HEK293 (cell line): ENCODE results near the gene GPR161.

Experiments used
- CTCF ChIA-PET: fragments of 350-600 bp; formaldehyde crosslinking; extraction: SDS; loops from one replicate; lab custom pipeline; 2021; ENCODE audit warnings: antibody characterized with exemption; lab: Yijun Ruan, JAX
- POLR2A ChIA-PET: fragments of 300-600 bp; formaldehyde crosslinking; extraction: SDS; loops from one replicate; lab custom pipeline; 2020; ENCODE audit warnings: antibody characterized with exemption, inconsistent platforms; lab: Yijun Ruan, JAX
- H3K27ac ChIP-seq: fragments of 200-500 bp; sonication (Bioruptor generic); 2 replicates; pipeline ENCODE4 v1.5.1; 2014; ENCODE audit warnings: low read depth, low read length, control low read depth, inconsistent platforms; ENCODE audit errors: extremely low read depth
- H3K36me3 ChIP-seq, 2 experiments: fragments of 200-500 bp in 1 of 2; sonication (Bioruptor generic) in 1 of 2; 1 replicate in 1 of 2; 2 replicates in 1 of 2; pipeline ENCODE4 v1.5.1; 2014 to 2017; ENCODE audit warnings: inconsistent platforms in 2 of 2, low read length in 2 of 2; ENCODE audit not compliant: control insufficient read depth in 2 of 2, insufficient read depth in 1 of 2
- H3K4me1 ChIP-seq: fragments of 200-500 bp; sonication (Bioruptor generic); 2 replicates; pipeline ENCODE4 v1.5.1; 2014; ENCODE audit warnings: mild to moderate bottlenecking, low read length, inconsistent platforms; ENCODE audit not compliant: control insufficient read depth, insufficient read depth
- H3K4me3 ChIP-seq: 2 replicates; pipeline ENCODE4 v1.5.1; 2011; ENCODE audit warnings: low read depth, mild to moderate bottlenecking, control low read depth, low read length, moderate library complexity
- H3K9me3 ChIP-seq: fragments of 200-500 bp; sonication (Bioruptor generic); 2 replicates; pipeline ENCODE4 v1.5.1; 2014; ENCODE audit warnings: low read depth, low read length, inconsistent platforms; ENCODE audit not compliant: control insufficient read depth, insufficient read depth
- KLF8 ChIP-seq: fragments of 450-650 bp; formaldehyde crosslinking; IDR thresholded peaks from 2 replicates; pipeline ENCODE4 v1.5.1; 2016; ENCODE audit warnings: missing biosample characterization, missing genetic modification characterization
- PRDM1 ChIP-seq: fragments of 450-650 bp; formaldehyde crosslinking; IDR thresholded peaks from 2 replicates; pipeline ENCODE4; 2016; ENCODE audit warnings: missing biosample characterization, missing genetic modification characterization
- SP3 ChIP-seq: fragments of 450-650 bp; formaldehyde crosslinking; IDR thresholded peaks from 2 replicates; pipeline ENCODE4 v1.5.1; 2016; ENCODE audit warnings: missing biosample characterization, missing genetic modification characterization
- TRIM28 ChIP-seq: IDR thresholded peaks from 2 replicates; pipeline ENCODE4 v1.6.1; 2011; ENCODE audit warnings: low read length, control low read depth, borderline replicate concordance
- YY1 ChIP-seq: fragments of 450-650 bp; formaldehyde crosslinking; IDR thresholded peaks from 2 replicates; pipeline ENCODE4 v1.5.1; 2018; ENCODE audit warnings: missing biosample characterization, missing genetic modification characterization
- ZBTB17 ChIP-seq: fragments of 450-650 bp; formaldehyde crosslinking; IDR thresholded peaks from 2 replicates; pipeline ENCODE4 v1.5.1; 2016; ENCODE audit warnings: missing biosample characterization, missing genetic modification characterization
- ZNF214 ChIP-seq: fragments of 450-650 bp; formaldehyde crosslinking; IDR thresholded peaks from 2 replicates; pipeline ENCODE4 v1.5.1; 2017; ENCODE audit warnings: missing biosample characterization, mild to moderate bottlenecking, missing genetic modification characterization, borderline replicate concordance
- ZNF311 ChIP-seq: fragments of 450-650 bp; formaldehyde crosslinking; IDR thresholded peaks from 2 replicates; pipeline ENCODE4 v1.5.1; 2017; ENCODE audit warnings: missing biosample characterization, missing genetic modification characterization, borderline replicate concordance
- ZNF366 ChIP-seq: fragments of 450-650 bp; formaldehyde crosslinking; conservative IDR thresholded peaks from 2 replicates; pipeline ENCODE4 v1.5.1; 2016; ENCODE audit warnings: missing biosample characterization, missing genetic modification characterization
- ZNF473 ChIP-seq: fragments of 450-650 bp; formaldehyde crosslinking; IDR thresholded peaks from 2 replicates; pipeline ENCODE4 v1.5.1; 2017; ENCODE audit warnings: missing biosample characterization, missing genetic modification characterization
- ZNF558 ChIP-seq: fragments of 450-650 bp; formaldehyde crosslinking; IDR thresholded peaks from 2 replicates; pipeline ENCODE4 v1.5.1; 2016; ENCODE audit warnings: missing biosample characterization, missing genetic modification characterization
- ZNF585B ChIP-seq: fragments of 450-650 bp; formaldehyde crosslinking; IDR thresholded peaks from 2 replicates; pipeline ENCODE4 v1.5.1; 2016; ENCODE audit warnings: missing biosample characterization, missing genetic modification characterization
- ZNF623 ChIP-seq: fragments of 450-650 bp; formaldehyde crosslinking; IDR thresholded peaks from 2 replicates; pipeline ENCODE4 v1.5.1; 2016; ENCODE audit warnings: missing biosample characterization, missing genetic modification characterization
- ZNF624 ChIP-seq: fragments of 450-650 bp; formaldehyde crosslinking; IDR thresholded peaks from 2 replicates; pipeline ENCODE4 v1.5.1; 2017; ENCODE audit warnings: missing biosample characterization, missing genetic modification characterization
- ZNF654 ChIP-seq: fragments of 450-650 bp; formaldehyde crosslinking; IDR thresholded peaks from 2 replicates; pipeline ENCODE4 v1.5.1; 2016; ENCODE audit warnings: low read depth, missing biosample characterization, missing genetic modification characterization
- ZNF660 ChIP-seq: fragments of 450-650 bp; IDR thresholded peaks from 2 replicates; pipeline ENCODE4 v1.5.1; 2018; ENCODE audit warnings: missing biosample characterization, mild to moderate bottlenecking, missing genetic modification characterization
- ZNF664 ChIP-seq: fragments of 450-650 bp; formaldehyde crosslinking; IDR thresholded peaks from 2 replicates; pipeline ENCODE4 v1.5.1; 2016; ENCODE audit warnings: missing biosample characterization, missing genetic modification characterization
- ZNF76 ChIP-seq: fragments of 450-650 bp; formaldehyde crosslinking; IDR thresholded peaks from 2 replicates; pipeline ENCODE4; 2016; ENCODE audit warnings: low read depth, missing biosample characterization, missing genetic modification characterization, borderline replicate concordance
- ZSCAN30 ChIP-seq: fragments of 450-650 bp; IDR thresholded peaks from 2 replicates; pipeline ENCODE4 v1.5.1; 2018; ENCODE audit warnings: missing biosample characterization, mild to moderate bottlenecking, missing genetic modification characterization, moderate library complexity
- TF ChIP-seq, protein P1 (sequence below): fragments of 450-650 bp; formaldehyde crosslinking; conservative IDR thresholded peaks from 2 replicates; pipeline ENCODE4 v1.5.1; 2016; ENCODE audit warnings: low read depth, missing biosample characterization, missing genetic modification characterization
- TF ChIP-seq, protein P2 (sequence below): fragments of 450-650 bp; formaldehyde crosslinking; IDR thresholded peaks from 2 replicates; pipeline ENCODE4 v1.5.1; 2016; ENCODE audit warnings: missing biosample characterization, missing genetic modification characterization
- TF ChIP-seq, protein P3 (sequence below): fragments of 450-650 bp; formaldehyde crosslinking; IDR thresholded peaks from 2 replicates; pipeline ENCODE4 v1.5.0; 2017; ENCODE audit warnings: missing biosample characterization, missing genetic modification characterization, borderline replicate concordance
- TF ChIP-seq, protein P4 (sequence below): IDR thresholded peaks from 2 replicates; pipeline ENCODE4 v1.6.1; 2011; ENCODE audit warnings: mild to moderate bottlenecking, low read depth, low read length, borderline replicate concordance

The GPR161 gene

DNA sequence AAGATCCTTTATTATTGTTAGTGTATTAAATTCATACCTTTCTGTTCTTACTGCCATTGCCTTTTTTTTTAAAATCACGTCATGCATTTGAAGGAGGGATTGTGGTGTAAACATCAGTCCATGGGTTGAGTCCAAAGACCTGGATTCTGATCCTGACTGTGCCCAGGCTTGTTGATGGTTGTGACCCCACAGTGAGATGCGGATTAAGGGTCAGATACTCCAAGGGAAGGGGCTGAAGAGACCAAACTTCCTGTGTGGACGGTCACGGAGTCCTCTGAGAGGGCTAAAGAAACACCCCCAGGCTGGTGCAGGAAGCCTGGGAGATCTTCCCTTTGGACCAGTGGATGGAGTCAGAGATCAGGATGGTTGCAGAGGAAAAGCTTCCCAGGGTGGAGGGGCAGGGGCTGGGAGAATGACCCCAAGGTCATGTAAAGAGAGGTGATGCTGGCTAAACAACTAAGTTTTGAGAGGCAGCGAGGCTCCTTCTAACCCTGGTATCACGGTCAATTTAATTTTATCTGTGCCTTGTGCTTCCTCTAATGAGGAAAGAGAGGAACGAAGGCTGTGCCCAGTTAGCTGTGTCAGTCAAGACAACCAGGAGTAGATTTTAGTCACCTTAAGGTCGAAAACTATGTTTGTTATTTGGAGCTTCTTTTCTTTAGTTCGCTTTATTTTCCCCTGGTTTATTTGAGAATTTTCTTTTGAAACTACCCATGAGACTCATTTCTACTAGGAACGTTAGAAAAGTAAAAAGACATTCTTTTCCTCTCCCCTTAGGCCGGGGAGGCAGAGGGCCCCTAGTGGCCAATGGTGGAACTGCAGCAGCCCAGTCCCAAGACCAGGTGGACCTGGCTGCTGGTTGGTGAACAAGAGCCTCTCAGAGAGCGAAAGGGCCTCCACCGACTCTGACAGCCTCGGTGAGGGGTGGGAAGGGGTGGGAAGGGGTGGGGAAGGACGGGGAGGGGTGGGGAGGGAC, 8.7 kb upstream of the GPR161 start:
- POLR2A ChIA-PET: interaction anchor here (1.2 kb wide), 1 partner anchor 9 kb away, joined by 4 read pairs; the partner anchor contains the start of gene GPR161
- Histone ChIP-seq H3K9me3 (no peaks in the 10 kb centered on the region), H3K36me3 (no peaks in the 10 kb centered on the region), H3K4me1 (peaks cover 4% of the 10 kb centered on the region)
- CTCF ChIA-PET: interaction anchor here (0.6 to 2.9 kb wide), 24 partner anchors 9 to 146 kb away, joined by 3 to 11 read pairs (median 4); partner anchors contain the start of gene GPR161
- TF ChIP-seq PRDM1: peak; percentile 58; the same call in 1 of the 2 replicates
- 0 out of 2 replicates have a peak, but pooled peaks have one; percentile 17 for TF ChIP-seq SP3 (tag by site-specific recombination)
- TF ChIP-seq, protein P1, sequence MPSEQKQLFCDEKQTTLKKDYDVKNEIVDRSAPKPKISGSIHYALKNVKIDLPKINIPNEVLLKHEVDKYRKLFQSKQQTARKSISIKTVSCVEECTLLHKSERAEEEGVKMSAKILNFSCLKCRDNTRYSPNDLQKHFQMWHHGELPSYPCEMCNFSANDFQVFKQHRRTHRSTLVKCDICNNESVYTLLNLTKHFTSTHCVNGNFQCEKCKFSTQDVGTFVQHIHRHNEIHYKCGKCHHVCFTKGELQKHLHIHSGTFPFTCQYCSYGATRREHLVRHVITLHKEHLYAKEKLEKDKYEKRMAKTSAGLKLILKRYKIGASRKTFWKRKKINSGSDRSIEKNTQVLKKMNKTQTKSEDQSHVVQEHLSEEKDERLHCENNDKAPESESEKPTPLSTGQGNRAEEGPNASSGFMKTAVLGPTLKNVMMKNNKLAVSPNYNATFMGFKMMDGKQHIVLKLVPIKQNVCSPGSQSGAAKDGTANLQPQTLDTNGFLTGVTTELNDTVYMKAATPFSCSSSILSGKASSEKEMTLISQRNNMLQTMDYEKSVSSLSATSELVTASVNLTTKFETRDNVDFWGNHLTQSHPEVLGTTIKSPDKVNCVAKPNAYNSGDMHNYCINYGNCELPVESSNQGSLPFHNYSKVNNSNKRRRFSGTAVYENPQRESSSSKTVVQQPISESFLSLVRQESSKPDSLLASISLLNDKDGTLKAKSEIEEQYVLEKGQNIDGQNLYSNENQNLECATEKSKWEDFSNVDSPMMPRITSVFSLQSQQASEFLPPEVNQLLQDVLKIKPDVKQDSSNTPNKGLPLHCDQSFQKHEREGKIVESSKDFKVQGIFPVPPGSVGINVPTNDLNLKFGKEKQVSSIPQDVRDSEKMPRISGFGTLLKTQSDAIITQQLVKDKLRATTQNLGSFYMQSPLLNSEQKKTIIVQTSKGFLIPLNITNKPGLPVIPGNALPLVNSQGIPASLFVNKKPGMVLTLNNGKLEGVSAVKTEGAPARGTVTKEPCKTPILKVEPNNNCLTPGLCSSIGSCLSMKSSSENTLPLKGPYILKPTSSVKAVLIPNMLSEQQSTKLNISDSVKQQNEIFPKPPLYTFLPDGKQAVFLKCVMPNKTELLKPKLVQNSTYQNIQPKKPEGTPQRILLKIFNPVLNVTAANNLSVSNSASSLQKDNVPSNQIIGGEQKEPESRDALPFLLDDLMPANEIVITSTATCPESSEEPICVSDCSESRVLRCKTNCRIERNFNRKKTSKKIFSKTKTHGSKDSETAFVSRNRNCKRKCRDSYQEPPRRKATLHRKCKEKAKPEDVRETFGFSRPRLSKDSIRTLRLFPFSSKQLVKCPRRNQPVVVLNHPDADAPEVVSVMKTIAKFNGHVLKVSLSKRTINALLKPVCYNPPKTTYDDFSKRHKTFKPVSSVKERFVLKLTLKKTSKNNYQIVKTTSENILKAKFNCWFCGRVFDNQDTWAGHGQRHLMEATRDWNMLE (tag by site-specific recombination): 0 out of 2 replicates have a peak, but pooled peaks have one; percentile 12
- TF ChIP-seq ZNF660 (tag by site-specific recombination): 0 out of 2 replicates have a peak, but pooled peaks have one; percentile 46
- no peak for TF ChIP-seq ZSCAN30 (tag by site-specific recombination)
- TF ChIP-seq ZNF366: 0 out of 2 replicates have a peak, but pooled peaks have one; percentile 23
- TF ChIP-seq ZBTB17 (tag by site-specific recombination): 0 out of 2 replicates have a peak, but pooled peaks have one; percentile 38
- peak; percentile 12 for TF ChIP-seq ZNF654 (tag by site-specific recombination)
- TF ChIP-seq, protein P2, sequence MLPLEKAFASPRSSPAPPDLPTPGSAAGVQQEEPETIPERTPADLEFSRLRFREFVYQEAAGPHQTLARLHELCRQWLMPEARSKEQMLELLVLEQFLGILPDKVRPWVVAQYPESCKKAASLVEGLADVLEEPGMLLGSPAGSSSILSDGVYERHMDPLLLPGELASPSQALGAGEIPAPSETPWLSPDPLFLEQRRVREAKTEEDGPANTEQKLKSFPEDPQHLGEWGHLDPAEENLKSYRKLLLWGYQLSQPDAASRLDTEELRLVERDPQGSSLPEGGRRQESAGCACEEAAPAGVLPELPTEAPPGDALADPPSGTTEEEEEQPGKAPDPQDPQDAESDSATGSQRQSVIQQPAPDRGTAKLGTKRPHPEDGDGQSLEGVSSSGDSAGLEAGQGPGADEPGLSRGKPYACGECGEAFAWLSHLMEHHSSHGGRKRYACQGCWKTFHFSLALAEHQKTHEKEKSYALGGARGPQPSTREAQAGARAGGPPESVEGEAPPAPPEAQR (tag by site-specific recombination): no peak
- TF ChIP-seq, all 188 proteins: peak for 7
- no peak overlapping the region for H3K27ac ChIP-seq
- H3K4me3 ChIP-seq: no peak overlapping the region

DNA sequence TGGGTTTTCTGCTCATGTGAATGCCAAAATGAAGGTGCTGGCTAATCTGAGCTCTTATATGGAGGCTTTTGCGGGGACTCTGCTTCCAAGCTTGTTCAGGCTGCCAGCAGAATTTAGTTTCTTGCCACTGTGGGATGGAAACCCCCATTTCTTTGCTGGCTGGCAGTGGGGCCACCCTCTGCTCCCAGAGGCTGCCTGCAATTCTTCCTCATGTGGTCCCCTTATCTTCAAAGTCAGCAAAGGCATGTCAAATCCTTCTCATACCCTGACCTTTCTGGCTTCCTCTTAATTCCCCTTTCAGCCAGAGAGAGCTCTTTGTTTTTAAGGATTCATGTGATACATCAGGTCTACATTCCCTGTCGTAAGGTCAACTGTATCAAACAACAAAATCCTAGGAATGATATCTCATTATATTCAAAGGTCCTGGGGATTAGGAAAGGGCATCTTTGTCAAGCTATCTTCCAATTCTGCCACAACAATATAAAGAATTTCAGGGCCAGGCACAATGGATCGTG, 5.2 kb upstream of the GPR161 start:
- POLR2A ChIA-PET: no interaction called here
- no peak for TF ChIP-seq ZNF76
- no peak for TF ChIP-seq TRIM28
- TF ChIP-seq, protein P3, sequence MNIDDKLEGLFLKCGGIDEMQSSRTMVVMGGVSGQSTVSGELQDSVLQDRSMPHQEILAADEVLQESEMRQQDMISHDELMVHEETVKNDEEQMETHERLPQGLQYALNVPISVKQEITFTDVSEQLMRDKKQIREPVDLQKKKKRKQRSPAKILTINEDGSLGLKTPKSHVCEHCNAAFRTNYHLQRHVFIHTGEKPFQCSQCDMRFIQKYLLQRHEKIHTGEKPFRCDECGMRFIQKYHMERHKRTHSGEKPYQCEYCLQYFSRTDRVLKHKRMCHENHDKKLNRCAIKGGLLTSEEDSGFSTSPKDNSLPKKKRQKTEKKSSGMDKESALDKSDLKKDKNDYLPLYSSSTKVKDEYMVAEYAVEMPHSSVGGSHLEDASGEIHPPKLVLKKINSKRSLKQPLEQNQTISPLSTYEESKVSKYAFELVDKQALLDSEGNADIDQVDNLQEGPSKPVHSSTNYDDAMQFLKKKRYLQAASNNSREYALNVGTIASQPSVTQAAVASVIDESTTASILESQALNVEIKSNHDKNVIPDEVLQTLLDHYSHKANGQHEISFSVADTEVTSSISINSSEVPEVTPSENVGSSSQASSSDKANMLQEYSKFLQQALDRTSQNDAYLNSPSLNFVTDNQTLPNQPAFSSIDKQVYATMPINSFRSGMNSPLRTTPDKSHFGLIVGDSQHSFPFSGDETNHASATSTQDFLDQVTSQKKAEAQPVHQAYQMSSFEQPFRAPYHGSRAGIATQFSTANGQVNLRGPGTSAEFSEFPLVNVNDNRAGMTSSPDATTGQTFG (tag by site-specific recombination): no peak
- no peak for TF ChIP-seq ZNF664 (tag by site-specific recombination)
- TF ChIP-seq ZNF214: no peak
- TF ChIP-seq ZNF311 (tag by site-specific recombination): no peak
- TF ChIP-seq YY1 (tag by site-specific recombination): no peak
- no peak for TF ChIP-seq ZNF558 (tag by site-specific recombination)
- no peak for TF ChIP-seq ZNF623 (tag by site-specific recombination)
- TF ChIP-seq ZNF624 (tag by site-specific recombination): no peak
- no peak for TF ChIP-seq ZNF585B
- TF ChIP-seq, protein P4, sequence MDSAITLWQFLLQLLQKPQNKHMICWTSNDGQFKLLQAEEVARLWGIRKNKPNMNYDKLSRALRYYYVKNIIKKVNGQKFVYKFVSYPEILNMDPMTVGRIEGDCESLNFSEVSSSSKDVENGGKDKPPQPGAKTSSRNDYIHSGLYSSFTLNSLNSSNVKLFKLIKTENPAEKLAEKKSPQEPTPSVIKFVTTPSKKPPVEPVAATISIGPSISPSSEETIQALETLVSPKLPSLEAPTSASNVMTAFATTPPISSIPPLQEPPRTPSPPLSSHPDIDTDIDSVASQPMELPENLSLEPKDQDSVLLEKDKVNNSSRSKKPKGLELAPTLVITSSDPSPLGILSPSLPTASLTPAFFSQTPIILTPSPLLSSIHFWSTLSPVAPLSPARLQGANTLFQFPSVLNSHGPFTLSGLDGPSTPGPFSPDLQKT: no peak
- TF ChIP-seq KLF8 (tag by site-specific recombination): no peak
- no peak for TF ChIP-seq ZNF473 (tag by site-specific recombination)

More for the DNA sequence above, 5.2 kb upstream of the GPR161 start:
- no peaks in the 10 kb centered on the region for H3K36me3 ChIP-seq
- peaks cover 4% of the 10 kb centered on the region for H3K4me1 ChIP-seq
- CTCF ChIA-PET: interaction anchor here (0.6 to 1.0 kb wide), 4 partner anchors 22 to 714 kb away, joined by 3 read pairs; no protein-coding TSS in a partner anchor
- no peak overlapping the region for H3K4me3 ChIP-seq
- no peak overlapping the region for H3K27ac ChIP-seq
- no peaks in the 10 kb centered on the region for H3K9me3 ChIP-seq
